HG03469 (cell line): ENCODE results near the gene METTL21A.
"Not testable (repeated sequence)": the region's sequence is repeated elsewhere in the genome, so short reads cannot be mapped to it uniquely, and the experiment has no call there.

ENCODE experiments used
- ATAC-seq: cut with Tn5 transposase; IDR thresholded peaks from one replicate; pipeline ENCODE4 v1.9.1; 2021; ENCODE audit warnings: mild to moderate bottlenecking, moderate library complexity, moderate number of reproducible peaks; ENCODE audit not compliant: unreplicated experiment

Gene METTL21A

GRCh38 chr2:207625014-207625907, at the start of gene METTL21A:
METTL21A (minus strand) TSS chr2:207625394; CDS start chr2:207624375, 1,019 bp downstream.
- ATAC-seq, result peak; percentile 49

GRCh38 chr2:207674826-207675225, 49.6 kb upstream of the METTL21A start:
- ATAC-seq, result no peak

- ATAC-seq, result no peak
Measured at GRCh38 chr2:207674266-207674774, 49.1 kb upstream of the METTL21A start.

DNA sequence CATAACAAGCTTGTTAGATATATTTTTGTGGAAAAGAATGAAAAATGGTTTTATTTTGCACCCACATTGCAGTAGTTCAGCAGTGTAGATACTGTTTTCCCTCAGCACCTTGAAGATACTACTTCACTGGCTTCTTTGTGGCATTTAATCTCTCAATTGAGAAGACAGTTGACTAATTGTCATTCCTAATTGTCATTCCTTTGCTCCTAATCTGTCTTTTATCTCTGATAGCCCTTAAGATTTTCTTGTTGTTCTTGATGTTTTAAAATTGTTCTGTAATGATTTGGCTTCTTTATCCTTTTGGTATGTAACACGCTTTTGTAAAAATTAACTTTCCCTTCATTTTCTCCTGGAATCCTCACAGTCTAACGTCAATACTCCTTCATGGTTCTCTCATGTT, 48.2 kb upstream of the METTL21A start:
- ATAC-seq, result no peak

- no peak for ATAC-seq
Measured at GRCh38 chr2:207670887-207671286, 45.7 kb upstream of the METTL21A start.

DNA sequence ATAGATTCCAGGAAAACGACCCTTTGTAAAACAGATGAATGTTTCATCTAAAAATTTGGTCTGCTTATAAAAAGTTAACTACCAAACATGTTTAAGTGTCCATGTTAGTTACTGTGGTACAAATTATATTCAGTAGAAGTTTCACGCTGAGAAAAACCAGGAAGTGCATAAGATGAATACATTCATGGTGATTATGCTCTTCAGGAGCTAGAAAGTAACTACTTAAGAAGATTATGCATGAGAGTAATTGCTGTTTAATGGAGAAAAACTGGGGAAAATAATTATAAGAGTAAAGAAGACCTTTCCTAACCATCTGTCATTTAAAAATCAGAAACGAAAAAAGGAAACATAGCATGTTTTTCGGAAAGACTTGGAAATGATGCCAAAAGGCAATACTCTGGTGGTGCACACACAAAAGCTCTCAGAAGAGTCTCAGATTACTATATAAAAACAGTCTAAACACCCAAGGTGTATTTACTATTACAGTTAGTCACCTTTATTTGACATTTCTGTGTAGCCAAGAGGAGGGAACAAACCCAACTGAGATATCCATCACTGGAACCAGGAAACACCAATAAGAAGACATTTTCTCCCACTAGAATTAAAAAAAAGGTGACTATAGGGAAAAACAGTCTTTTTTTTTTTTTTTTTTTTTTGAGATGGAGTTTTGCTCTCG, 38.8 kb upstream of the METTL21A start:
- ATAC-seq, result no peak

DNA sequence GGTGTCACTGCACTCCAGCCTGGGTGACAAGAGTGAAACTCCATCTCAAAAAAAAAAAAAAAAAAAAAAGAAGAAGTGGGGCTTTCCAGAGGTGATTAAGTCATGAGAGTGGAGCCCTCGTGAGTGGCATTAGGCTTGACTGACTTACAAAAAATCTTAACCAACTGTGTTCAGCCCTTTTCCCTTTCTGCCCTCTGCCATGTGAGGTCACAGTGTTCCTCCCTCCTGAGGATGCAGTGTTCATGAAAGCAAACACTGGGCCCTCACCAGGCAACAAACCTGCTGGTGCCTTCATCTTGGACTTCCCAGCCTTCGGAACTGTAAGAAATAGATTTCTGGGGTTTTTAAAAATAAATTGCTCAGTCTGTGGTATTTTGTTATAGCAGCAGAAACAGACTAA, 37.0 kb upstream of the METTL21A start:
- peak; percentile 90 for ATAC-seq

DNA sequence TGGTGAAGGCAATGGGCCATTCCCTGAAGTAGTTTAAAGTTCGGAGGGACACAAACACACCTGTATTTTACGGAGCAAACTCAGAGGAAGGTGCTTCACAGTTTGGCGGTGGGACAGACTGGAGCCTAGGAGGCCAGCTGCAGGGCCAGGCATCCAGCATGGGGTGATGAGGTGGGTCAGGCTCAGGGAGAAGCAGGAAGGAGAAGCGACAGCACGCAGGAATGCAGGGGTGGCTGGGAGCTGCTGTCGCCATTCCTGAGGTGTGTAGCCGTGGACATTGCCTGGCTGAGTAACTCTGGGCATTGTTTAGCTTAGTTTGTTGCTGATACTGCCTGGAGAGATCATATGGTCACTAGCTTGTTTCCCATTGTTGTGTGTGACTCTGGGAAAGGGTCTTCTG, 35.8 kb upstream of the METTL21A start:
- ATAC-seq, result no peak

DNA sequence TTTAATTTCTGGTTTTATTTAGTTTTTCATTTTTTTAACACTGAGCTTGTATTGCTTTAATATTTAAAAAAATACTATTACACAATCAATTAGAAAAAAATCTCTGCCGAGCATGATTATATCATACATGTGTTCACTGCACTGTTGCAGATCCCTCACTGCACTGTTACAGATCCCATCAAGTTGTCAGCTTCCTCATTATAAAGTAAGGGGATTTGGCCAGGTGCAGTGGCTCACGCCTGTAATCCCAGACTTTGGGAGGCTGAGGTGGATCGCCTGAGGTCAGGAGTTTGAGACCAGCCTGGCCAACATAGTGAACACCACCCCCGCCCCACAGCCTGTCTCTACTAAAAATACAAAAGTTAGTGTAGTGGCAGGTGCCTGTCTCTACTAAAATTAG, 33.0 kb upstream of the METTL21A start:
- no peak for ATAC-seq

DNA sequence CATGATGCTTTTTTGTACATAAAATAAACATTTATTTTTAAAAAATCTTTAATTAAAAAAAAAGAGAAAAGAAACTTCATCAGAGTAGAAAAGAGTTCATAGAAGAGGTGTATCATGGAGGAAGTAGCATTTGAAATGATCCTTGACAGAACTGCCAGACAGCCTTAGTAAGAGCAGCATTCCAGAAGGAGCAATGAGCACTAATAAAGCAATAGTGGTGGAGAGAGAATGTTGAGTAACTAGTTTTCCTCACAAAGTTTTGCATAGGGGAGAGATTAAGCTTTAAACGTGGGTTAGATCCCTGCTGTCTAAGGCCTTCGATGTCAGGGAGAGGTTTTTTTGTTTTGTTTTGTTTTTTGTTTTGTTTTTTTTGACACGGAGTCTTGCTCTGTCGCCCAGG, 29.8 kb upstream of the METTL21A start:
- no peak for ATAC-seq

DNA sequence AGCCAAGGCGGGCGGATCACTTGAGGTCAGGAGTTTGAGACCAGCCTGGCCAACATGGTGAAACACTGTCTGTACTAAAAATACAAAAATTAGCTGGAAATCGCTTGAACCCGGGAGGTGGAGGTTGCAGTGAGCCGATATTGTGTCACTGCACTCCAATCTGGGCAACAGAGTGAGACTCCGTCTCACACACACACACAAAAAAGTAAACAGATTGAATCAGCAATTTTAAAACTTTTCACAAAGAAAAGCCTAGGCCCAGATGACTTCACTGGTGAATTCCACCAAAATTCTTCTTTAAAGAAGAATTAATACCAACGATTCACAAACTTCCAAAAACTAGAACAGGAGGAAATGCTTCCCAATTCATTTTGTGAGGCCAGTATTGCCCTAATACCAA, 21.4 kb upstream of the METTL21A start:
- not testable (repeated sequence) for ATAC-seq

GRCh38 chr2:207643892-207644291, 18.7 kb upstream of the METTL21A start:
- no peak for ATAC-seq

GRCh38 chr2:207640661-207641060, 15.5 kb upstream of the METTL21A start:
- no peak for ATAC-seq

DNA sequence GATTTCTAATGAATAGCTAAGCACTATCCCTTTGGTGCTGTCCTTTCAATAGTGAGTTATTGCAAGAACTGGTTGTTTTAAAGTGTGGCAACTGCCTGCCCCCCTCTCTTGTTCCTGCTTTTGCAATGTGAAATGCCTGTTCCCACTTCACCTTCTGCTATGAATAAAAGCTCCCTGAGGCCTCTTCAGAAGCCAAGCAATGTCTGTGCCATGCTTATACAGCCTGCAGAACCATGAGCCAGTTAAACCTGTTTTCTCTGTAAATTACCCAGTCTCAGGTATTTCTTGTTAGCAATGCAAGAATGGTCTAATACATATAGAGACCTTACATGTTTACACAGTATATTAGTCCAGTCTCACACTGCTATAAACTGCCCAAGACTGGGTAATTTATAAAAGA, 15.0 kb upstream of the METTL21A start:
- ATAC-seq, result no peak

DNA sequence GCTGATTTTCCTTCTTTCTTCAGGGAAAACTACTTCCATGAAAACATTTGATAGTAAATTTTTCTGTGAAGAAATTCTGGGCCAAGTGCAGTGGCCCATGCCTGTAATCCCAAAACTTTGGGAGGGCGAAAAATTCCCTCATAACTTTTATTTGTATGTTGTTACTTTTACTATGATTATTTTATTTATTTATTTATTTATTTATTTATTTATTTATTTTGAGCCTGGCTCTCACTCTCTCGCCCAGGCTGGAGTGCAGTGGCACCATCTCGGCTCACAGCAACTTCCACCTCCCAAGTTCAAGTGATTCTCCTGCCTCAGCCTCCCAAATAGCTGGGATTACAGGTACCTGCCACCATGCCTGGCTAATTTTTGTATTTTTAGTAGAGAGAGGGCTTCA, 14.1 kb upstream of the METTL21A start:
- ATAC-seq, result not testable (repeated sequence)

GRCh38 chr2:207635468-207636200, 10.4 kb upstream of the METTL21A start:
- ATAC-seq, result no peak

- no peak for ATAC-seq
Measured at GRCh38 chr2:207633686-207634085, 8.5 kb upstream of the METTL21A start.

DNA sequence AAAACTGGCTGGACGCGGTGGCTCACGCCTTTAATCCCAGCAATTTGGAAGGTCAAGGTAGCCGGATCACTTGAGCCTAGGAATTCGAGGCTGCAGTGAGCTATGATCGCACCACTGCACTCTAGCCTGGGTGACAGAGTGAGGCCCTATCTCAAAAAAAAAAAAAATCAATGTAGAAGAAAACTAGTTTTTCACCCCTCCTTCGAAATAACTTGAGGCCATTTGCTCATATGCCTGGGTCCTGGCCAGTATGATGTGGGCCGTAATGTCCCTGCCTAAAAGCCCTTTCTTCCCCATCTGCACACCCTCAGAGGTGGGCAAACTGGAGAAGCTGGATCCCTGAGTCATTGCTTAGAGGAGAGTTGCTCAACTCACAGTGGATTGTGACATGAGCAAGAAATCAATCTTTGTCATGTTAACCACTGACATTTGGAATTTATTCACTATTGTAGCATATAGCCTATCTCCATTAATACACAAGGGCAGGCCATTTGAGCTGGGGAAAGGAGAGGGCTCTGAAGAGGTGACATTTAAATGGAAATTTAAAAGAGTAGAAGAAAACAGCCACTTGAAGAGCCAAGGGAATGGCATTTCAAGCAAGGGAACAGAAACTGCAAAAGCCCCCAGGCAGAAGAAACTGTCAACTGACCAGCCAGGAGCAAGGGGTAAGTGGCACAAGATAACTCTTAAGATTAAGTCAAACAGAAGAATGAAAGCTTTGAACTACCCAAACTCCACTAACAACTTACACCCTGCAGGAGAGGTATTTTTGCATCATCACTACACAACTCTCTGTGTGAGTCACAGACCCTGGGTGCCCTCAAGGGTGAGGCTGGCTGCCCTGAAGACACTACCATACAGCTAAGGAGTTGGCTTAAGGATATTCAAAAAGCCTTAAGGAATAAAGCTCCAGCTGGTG, 7.6 kb upstream of the METTL21A start:
- ATAC-seq, result no peak

- no peak for ATAC-seq
Measured at GRCh38 chr2:207630491-207630890, 5.3 kb upstream of the METTL21A start.

GRCh38 chr2:207629553-207629952, 4.4 kb upstream of the METTL21A start:
- no peak for ATAC-seq
